Neural progenitor cell (in vitro differentiated cells): ENCODE data around the gene VWA3B. TPM values are rescaled to one million over a fixed set of nuclear protein-coding genes. Genes with fewer than 3 reads are reported as not detected.
A peak's percentile ranks its signal among the peaks of the same experiment; 100 is the strongest.

Experiments
- DNase-seq: peaks from one replicate; pipeline ENCODE4 v3.0.0-alpha.2; 2016; ENCODE audit warnings: low spot score
- H2AFZ ChIP-seq: fragments of 200-600 bp; sonication (generic); replicated peaks from 2 replicates; pipeline ENCODE4 v1.6.1; 2016; ENCODE audit warnings: antibody characterized with exemption
- H3F3A ChIP-seq: fragments of 200-600 bp; sonication (generic); 2 replicates; pipeline ENCODE4 v1.6.1; 2016; ENCODE audit warnings: antibody characterized with exemption, low read depth
- H3K27ac ChIP-seq: fragments of 200-600 bp; sonication (generic); 2 replicates; pipeline ENCODE4 v1.5.1; 2016; ENCODE audit warnings: mild to moderate bottlenecking
- H3K27me3 ChIP-seq: fragments of 200-600 bp; sonication (generic); 2 replicates; pipeline ENCODE4 v1.6.1; 2016; ENCODE audit warnings: mild to moderate bottlenecking, moderate library complexity
- H3K36me3 ChIP-seq: fragments of 200-600 bp; sonication (generic); 2 replicates; pipeline ENCODE4 v1.5.1; 2016
- H3K4me1 ChIP-seq: fragments of 200-600 bp; sonication (generic); 2 replicates; pipeline ENCODE4 v1.6.1; 2016; ENCODE audit warnings: mixed run types
- H3K4me2 ChIP-seq: fragments of 200-600 bp; sonication (generic); 2 replicates; pipeline ENCODE4 v1.6.1; 2016
- H3K4me3 ChIP-seq: fragments of 200-600 bp; sonication (generic); 2 replicates; pipeline ENCODE4 v1.5.1; 2016
- H3K79me2 ChIP-seq: fragments of 200-600 bp; sonication (generic); 2 replicates; pipeline ENCODE4 v1.6.1; 2016; ENCODE audit warnings: low read depth
- H3K9ac ChIP-seq: fragments of 200-600 bp; sonication (generic); 2 replicates; pipeline ENCODE4 v1.6.1; 2016
- H3K9me3 ChIP-seq: fragments of 200-600 bp; sonication (generic); 2 replicates; pipeline ENCODE4 v1.5.1; 2016; ENCODE audit warnings: low read depth
- H4K20me1 ChIP-seq: fragments of 200-600 bp; sonication (generic); 2 replicates; pipeline ENCODE4 v1.6.1; 2016; ENCODE audit warnings: low read depth
- H3K27ac Mint-ChIP-seq: 3 replicates; pipeline ENCODE4 v1.8.0; 2021; ENCODE audit warnings: mixed read lengths
- H3K27me3 Mint-ChIP-seq: 2 replicates; pipeline ENCODE4 v1.8.0; 2022; ENCODE audit warnings: low read depth, mild to moderate bottlenecking, inconsistent platforms, moderate library complexity, mixed read lengths; ENCODE audit not compliant: insufficient read depth
- H3K36me3 Mint-ChIP-seq: 3 replicates; pipeline ENCODE4 v1.8.0; 2021; ENCODE audit warnings: mixed read lengths
- H3K4me1 Mint-ChIP-seq: 3 replicates; pipeline ENCODE4 v1.8.0; 2021; ENCODE audit warnings: mixed read lengths
- H3K4me3 Mint-ChIP-seq: 3 replicates; pipeline ENCODE4 v1.8.0; 2021; ENCODE audit warnings: mild to moderate bottlenecking, moderate library complexity, mixed read lengths
- H3K9me3 Mint-ChIP-seq: 3 replicates; pipeline ENCODE4 v1.8.0; 2020; ENCODE audit warnings: mixed read lengths
- CTCF ChIP-seq: fragments of 200-600 bp; sonication (generic); IDR thresholded peaks from 2 replicates; pipeline ENCODE4 v1.5.1; 2017; ENCODE audit warnings: antibody characterized with exemption, mild to moderate bottlenecking
- EZH2 ChIP-seq: fragments of 200-600 bp; sonication (generic); IDR thresholded peaks from 2 replicates; pipeline ENCODE4 v1.6.1; 2017; ENCODE audit warnings: antibody characterized with exemption, mild to moderate bottlenecking, moderate library complexity
- EZH2phosphoT487 ChIP-seq: fragments of 200-600 bp; sonication (generic); IDR thresholded peaks from 2 replicates; pipeline ENCODE4 v1.6.1; 2017; ENCODE audit warnings: antibody characterized with exemption
- total RNA-seq: library from RNA; depleted of rRNA; stranded (reverse); fragments of >200 nt; gene quantifications from 2 replicates; pipeline ENCODE4 v1.2.3, GENCODE V29; 2015; ENCODE audit warnings: low replicate concordance

Gene VWA3B
- total RNA-seq, 1 donor from 2014 or later = not detected

- Histone ChIP-seq H3K4me2 (no peak overlapping the region), H3K36me3 (no peaks in the 10 kb centered on the region), H3K27ac (no peak overlapping the region), H4K20me1 (no peaks in the 10 kb centered on the region), H3F3A (no peaks in the 10 kb centered on the region), H3K4me1 (no peaks in the 10 kb centered on the region), H3K9ac (no peak overlapping the region), H2AFZ (no peak overlapping the region), H3K27me3 (no peaks in the 10 kb centered on the region), H3K79me2 (no peaks in the 10 kb centered on the region), H3K4me3 (no peak overlapping the region), H3K9me3 (no peaks in the 10 kb centered on the region)
- H3K9me3 Mint-ChIP-seq = peaks cover 3% of the 10 kb centered on the region
- H3K27ac Mint-ChIP-seq = peak overlapping the region; percentile 46
- TF ChIP-seq EZH2phosphoT487 (no peak), CTCF (no peak), EZH2 (no peak)
- H3K4me3 Mint-ChIP-seq = no peak overlapping the region
- no peaks in the 10 kb centered on the region for H3K4me1 Mint-ChIP-seq
- peaks cover 4% of the 10 kb centered on the region for H3K27me3 Mint-ChIP-seq
- H3K36me3 Mint-ChIP-seq = no peaks in the 10 kb centered on the region
- no peak for DNase-seq
Observed at GRCh38 chr2:98070081-98070480, 16.9 kb upstream of the VWA3B start.

GRCh38 chr2:98072442-98072841 lies 14.5 kb upstream of the VWA3B start:
- no peak for DNase-seq
- Histone ChIP-seq H4K20me1 (no peaks in the 10 kb centered on the region), H3F3A (no peaks in the 10 kb centered on the region), H3K79me2 (no peaks in the 10 kb centered on the region), H3K36me3 (no peaks in the 10 kb centered on the region), H3K4me3 (no peak overlapping the region), H2AFZ (no peak overlapping the region), H3K9ac (no peak overlapping the region), H3K9me3 (no peaks in the 10 kb centered on the region), H3K27me3 (no peaks in the 10 kb centered on the region), H3K27ac (no peak overlapping the region), H3K4me2 (no peak overlapping the region), H3K4me1 (no peaks in the 10 kb centered on the region)
- Mint-ChIP-seq H3K9me3 (peaks cover 8% of the 10 kb centered on the region), H3K27me3 (peaks cover 2% of the 10 kb centered on the region), H3K4me1 (no peaks in the 10 kb centered on the region), H3K27ac (no peak overlapping the region), H3K4me3 (no peak overlapping the region), H3K36me3 (no peaks in the 10 kb centered on the region)
- TF ChIP-seq EZH2 (no peak), CTCF (no peak), EZH2phosphoT487 (no peak)

GRCh38 chr2:98078701-98079100 lies 8.3 kb upstream of the VWA3B start:
- Histone ChIP-seq H3K4me1 (no peaks in the 10 kb centered on the region), H3K27me3 (no peaks in the 10 kb centered on the region), H3K9me3 (no peaks in the 10 kb centered on the region), H3K36me3 (no peaks in the 10 kb centered on the region), H3F3A (no peaks in the 10 kb centered on the region), H3K27ac (no peak overlapping the region), H3K79me2 (no peaks in the 10 kb centered on the region), H3K4me2 (no peak overlapping the region), H3K9ac (no peak overlapping the region), H3K4me3 (no peak overlapping the region), H2AFZ (no peak overlapping the region), H4K20me1 (no peaks in the 10 kb centered on the region)
- Mint-ChIP-seq H3K4me1 (peaks cover 5% of the 10 kb centered on the region), H3K27me3 (peaks cover 6% of the 10 kb centered on the region), H3K9me3 (peaks cover 13% of the 10 kb centered on the region), H3K27ac (no peak overlapping the region), H3K36me3 (no peaks in the 10 kb centered on the region), H3K4me3 (no peak overlapping the region)
- no peak for TF ChIP-seq EZH2
- no peak for TF ChIP-seq CTCF
- TF ChIP-seq EZH2phosphoT487 = no peak
- no peak for DNase-seq
